Measurements from ENCODE around the gene OVCA2. TPM values are rescaled to one million over a fixed set of nuclear protein-coding genes. Genes with fewer than 3 reads are reported as not detected.

The OVCA2 gene
- total RNA-seq, 1 experiment from 2014 or later: 27.3 TPM

DNA sequence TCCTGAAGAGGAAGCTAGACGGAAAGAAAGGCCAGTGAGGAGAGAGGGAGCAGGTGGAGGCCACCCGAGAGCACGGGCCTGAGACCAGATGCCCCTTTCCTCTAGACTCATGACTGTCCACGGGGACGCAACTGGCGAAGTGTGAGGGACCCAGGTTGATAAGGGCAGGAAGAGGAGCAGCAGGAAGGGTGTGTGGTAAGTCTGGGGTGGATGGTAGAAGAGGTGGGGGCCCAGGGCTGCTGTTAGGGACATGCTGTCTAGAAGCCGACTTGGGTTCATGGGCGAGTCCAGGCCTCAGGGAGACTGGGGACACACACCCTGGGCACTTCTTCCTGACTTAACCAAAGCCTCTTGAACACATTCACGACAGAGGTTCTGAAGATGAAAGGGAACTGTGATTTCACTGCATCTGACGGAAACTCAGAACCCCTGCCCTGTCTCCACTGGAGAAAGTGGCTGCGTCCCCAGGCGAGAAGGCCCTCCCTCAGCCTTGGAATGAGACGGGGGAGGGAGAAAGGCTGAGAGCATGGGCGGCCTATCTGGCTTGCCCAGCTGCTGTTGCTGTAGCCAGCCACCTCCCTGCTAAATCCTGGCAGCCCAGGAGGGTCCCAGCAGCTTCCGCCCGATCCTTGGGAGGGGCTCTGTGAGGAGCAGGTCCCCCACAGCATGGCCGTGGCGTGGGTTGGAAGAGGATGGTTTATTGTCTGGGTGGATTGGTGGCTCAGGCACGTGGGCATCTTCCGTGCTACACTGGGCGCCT lies 19.0 kb downstream of the OVCA2 start:
- no peak for ATAC-seq
- RAD21 ChIA-PET (ENCODE audit: low non-redundant PET in 1 of 2, low total read pairs in 2 of 2, uncharacterized antibody in 2 of 2, unreplicated experiment in 2 of 2): no interaction called here

More for the DNA sequence above, 19.0 kb downstream of the OVCA2 start:
- no peak overlapping the region for H3K27ac ChIP-seq (ENCODE audit: low read depth, low read length)
- H3K27me3 ChIP-seq (ENCODE audit: insufficient read depth, low read length): no peaks in the 10 kb centered on the region
- TF ChIP-seq FOSL1 (IDR thresholded peaks at IDR 0.05; ENCODE audit: low read depth) (no peak), EZH2 (IDR thresholded peaks at IDR 0.05) (no peak), SP1 (IDR thresholded peaks at IDR 0.05; ENCODE audit: low read depth) (no peak), EZH2phosphoT487 (IDR thresholded peaks at IDR 0.05; ENCODE audit: borderline replicate concordance) (no peak), CBX3 (IDR thresholded peaks at IDR 0.05; ENCODE audit: low read depth) (no peak), ELF1 (IDR thresholded peaks at IDR 0.05; ENCODE audit: borderline replicate concordance, low read depth) (no peak), JUND (IDR thresholded peaks at IDR 0.05) (no peak)
- TF ChIP-seq, protein P1, sequence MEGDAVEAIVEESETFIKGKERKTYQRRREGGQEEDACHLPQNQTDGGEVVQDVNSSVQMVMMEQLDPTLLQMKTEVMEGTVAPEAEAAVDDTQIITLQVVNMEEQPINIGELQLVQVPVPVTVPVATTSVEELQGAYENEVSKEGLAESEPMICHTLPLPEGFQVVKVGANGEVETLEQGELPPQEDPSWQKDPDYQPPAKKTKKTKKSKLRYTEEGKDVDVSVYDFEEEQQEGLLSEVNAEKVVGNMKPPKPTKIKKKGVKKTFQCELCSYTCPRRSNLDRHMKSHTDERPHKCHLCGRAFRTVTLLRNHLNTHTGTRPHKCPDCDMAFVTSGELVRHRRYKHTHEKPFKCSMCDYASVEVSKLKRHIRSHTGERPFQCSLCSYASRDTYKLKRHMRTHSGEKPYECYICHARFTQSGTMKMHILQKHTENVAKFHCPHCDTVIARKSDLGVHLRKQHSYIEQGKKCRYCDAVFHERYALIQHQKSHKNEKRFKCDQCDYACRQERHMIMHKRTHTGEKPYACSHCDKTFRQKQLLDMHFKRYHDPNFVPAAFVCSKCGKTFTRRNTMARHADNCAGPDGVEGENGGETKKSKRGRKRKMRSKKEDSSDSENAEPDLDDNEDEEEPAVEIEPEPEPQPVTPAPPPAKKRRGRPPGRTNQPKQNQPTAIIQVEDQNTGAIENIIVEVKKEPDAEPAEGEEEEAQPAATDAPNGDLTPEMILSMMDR (IDR thresholded peaks at IDR 0.05 in 2 of 3, conservative IDR thresholded peaks at IDR 0.05 in 1 of 3; ENCODE audit: borderline replicate concordance in 1 of 3, insufficient read depth in 1 of 3, low read depth in 2 of 3, low read length in 2 of 3): no peak
- TF ChIP-seq, protein P2, sequence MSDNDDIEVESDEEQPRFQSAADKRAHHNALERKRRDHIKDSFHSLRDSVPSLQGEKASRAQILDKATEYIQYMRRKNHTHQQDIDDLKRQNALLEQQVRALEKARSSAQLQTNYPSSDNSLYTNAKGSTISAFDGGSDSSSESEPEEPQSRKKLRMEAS (IDR thresholded peaks at IDR 0.05): no peak
- H3K9ac ChIP-seq (ENCODE audit: low read length): no peak overlapping the region
- H3K4me2 ChIP-seq (ENCODE audit: low read length): no peak overlapping the region
- intact Hi-C loops (cut with micrococcal nuclease): no loop called here
- BruUV-seq (replicated peaks): no TSS peak
- H2AFZ ChIP-seq (ENCODE audit: low read depth, low read length, poor library complexity, severe bottlenecking): no peak overlapping the region
- no peaks in the 10 kb centered on the region for H3K9me2 ChIP-seq (ENCODE audit: insufficient read depth)
- no peaks in the 10 kb centered on the region for H4K20me1 ChIP-seq (ENCODE audit: insufficient read depth)
- no peaks in the 10 kb centered on the region for H3K36me3 ChIP-seq (ENCODE audit: control insufficient read depth in 1 of 2, insufficient read depth in 2 of 2, low read length in 2 of 2)
- H3K79me2 ChIP-seq (ENCODE audit: insufficient read depth, low read length): no peaks in the 10 kb centered on the region
- H3K9me3 ChIP-seq (ENCODE audit: control insufficient read depth in 1 of 2, insufficient read depth in 1 of 2, low read depth in 1 of 2, low read length in 2 of 2): no peaks in the 10 kb centered on the region
- H3K4me1 ChIP-seq (ENCODE audit: control insufficient read depth in 1 of 2, insufficient read depth in 2 of 2, low read length in 2 of 2): peaks cover 0 to 16% of the 10 kb centered on the region in 2 experiments; a peak in 3 of 4 replicates
- no peak for DNase-seq (ENCODE audit: low read depth, low spot score)
- H3K4me3 ChIP-seq (replicated peaks in 1 of 2; ENCODE audit: low read depth in 1 of 2, low read length in 2 of 2): no peak overlapping the region
- POLR2A ChIA-PET: no interaction called here
- CTCF ChIA-PET: interaction anchor here (8.0 kb wide), 1 partner anchor 184 kb away, joined by 200 read pairs; no protein-coding TSS in a partner anchor

Measured in HCT116 (cell line).